ENCODE measurements around the gene ZNF423.
"Not testable (repeated sequence)": the region's sequence is repeated elsewhere in the genome, so short reads cannot be mapped to it uniquely, and the experiment has no call there.

ZNF423 gene

DNA sequence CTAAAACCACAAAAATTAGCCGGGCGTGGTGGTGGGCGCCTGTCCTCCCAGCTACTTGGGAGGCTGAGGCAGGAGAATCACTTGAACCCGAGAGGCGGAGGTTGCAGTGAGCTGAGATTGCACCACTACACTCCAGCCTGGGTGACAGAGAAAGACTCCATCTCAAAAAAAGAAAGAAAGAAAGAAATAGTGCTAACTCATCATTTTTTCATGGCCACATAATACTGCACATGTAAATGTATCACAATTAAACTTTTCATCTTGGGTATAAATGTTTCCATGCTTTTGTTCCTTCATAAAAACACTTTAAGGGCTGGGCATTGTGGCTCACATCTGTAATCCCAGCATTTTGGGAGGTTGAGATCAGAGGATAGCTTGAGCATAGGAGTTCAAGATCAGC is 15.9 kb upstream of the ZNF423 start:
- not testable (repeated sequence) for DNase-seq (ENCODE audit: low read depth, low spot score)

DNA sequence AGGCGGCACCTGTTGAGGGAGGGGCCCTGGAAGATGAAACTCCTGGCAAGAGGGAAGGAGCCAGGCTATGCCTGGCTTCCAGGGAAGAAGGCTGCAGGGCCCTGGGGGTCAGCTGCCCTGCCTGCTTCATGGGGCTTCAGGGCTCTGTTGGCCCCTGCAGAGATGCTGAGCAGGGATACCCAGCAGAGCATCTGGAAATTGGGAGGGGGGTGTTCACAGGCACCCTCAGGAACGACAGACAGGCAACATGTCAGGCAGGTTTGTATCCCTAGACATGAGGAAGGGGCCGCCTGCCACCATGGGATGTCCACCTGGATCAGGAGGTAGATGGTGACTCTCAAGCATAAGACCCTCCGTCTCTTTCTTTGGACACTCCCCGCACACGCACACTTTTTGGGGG is 13.8 kb upstream of the ZNF423 start:
- DNase-seq (ENCODE audit: low read depth, low spot score): no peak

DNA sequence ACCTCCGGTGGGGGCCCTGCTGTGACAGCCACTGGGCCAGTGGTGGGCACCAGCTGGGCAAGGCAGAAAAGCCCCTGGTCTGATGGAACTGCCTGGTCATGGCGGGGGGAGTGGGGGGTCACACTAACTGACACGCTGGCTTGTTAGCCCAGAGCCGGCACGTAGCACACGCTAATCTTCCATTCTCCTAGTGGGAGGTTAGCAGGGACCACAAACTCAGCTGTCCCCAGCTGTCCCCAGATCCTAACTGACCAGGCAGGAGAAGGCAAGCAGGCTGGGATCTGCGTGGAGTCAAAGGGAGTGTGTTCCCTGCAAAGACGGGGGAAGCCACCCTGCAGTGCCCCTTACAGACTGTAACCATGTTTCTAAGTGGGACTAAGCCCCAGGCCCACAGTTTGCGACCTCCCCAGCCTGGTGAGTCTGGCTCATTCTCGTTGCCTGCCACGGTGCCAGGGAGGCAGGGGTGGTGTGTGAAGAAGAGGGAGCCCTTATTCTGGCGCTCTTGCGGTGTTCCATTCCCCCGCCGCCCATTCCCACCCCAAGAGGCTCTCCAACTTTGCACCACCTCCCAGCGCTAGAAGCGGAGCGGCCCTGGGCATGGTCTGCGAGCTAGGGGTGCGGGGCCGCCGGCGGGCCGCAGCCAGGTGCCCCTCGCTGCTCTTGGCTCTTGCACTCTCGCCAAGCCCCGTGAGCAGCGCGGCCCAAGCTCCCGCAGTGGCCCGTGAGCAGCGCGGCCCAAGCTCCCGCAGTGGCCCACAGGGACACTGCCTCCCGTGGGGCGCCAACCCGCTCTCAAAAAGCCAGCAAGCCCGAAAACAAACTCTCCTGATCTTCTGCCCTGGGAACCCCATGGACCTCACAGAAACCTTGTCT is 12.1 kb upstream of the ZNF423 start:
- no peak for DNase-seq (ENCODE audit: low read depth, low spot score)

DNA sequence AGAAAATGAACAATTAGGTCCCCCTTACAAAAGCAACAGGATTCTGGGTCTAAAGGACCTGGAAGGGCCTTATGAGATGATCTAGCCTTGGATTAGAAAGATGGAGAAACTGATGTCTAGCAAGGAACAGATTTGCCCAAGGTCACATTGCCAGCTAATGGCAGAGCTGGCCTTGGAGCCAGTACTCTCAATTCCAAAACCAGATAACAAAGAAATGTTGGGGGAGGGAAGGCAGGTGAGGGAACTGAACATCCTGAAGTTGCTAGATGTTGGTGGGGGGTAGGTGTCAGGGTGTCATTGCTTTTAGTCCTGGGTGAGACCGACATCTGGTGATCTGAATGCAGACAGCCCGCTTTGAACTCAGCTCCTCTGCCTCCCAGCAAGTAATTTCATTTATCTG is 11.3 kb upstream of the ZNF423 start:
- no peak for DNase-seq (ENCODE audit: low read depth, low spot score)

DNA sequence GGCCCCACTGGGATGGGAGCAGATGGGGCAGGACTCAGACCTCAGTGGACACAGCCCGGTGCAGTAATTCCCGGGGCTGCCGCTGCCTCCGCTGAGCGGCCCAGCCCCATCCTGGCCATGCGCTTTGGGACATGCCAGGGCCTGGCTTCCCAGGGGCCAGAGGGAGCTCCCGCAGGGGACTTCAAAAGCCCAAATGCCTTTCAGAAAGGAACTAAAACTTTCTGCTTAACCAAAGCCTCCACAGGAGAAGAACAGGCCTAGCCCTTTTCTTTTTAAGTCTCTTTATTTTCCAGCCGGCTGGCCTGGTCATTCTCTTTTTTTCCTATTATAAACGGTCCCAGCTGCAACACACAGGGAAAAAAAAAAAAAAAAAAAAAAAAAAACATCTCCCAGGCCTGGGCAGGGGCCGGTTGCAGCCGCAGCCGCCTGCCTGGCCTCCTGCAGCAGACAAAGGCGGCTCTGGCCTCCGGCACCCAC is 10.7 kb upstream of the ZNF423 start:
- no peak for DNase-seq (ENCODE audit: low read depth, low spot score)

DNA sequence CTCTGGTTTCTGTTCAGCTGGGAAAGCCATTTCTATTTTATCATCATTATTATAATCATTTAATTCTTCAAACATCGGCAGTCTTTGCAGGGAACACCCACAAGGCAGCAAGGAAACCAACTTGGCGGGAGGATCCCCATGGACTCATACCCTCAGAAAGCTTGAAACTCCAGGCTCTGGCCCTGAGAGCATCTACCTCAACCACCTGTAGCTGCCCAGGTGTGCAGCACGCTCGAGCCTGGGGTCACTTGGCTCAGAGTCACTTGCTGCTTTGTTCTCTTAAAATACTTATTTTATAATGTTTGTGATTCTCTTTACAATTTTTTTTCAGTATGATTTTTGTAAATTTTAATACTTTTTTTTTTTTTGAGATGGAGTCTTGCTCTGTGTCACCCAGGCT is 6.8 kb upstream of the ZNF423 start:
- no peak for DNase-seq (ENCODE audit: low read depth, low spot score)

DNA sequence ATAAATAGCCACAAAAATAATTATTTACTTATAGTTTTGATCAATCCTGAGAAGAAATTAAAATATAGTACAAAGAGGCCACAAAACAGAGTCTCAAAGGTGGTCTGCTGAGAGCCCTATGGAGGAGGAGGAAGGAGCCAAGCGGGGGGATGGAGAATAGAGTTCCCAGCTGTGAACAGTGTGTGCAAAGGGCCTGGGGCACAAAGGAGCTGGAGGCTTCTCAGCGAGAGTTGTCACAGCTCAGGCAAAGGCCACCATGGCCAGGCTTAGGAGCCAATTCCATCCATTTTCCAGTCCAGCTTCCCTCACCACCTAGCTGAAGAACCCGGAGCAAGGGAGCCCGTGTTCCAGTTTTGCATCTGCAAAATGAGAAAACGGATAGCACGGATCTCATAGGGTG is 5.4 kb upstream of the ZNF423 start:
- no peak for DNase-seq (ENCODE audit: low read depth, low spot score)

DNA sequence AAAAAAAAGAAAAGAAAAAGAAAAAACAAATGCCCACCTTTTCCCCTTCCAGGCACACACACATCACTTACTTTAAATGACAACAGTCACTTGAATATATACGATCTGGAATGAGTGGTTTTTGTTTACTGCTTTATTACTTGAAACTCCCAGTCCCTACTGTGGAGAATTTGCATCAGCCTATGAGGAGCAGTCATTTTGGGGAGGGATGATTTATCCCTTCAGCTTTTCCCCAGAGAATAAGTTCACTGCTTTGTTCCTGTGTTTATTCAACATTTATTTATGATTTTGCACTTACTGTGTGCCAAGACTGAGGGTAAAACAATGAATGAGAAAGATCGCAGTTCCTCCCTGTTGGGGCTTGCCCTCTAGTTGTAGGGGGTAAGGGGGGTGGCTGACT is 4.7 kb upstream of the ZNF423 start:
- DNase-seq (ENCODE audit: low read depth, low spot score): no peak

DNA sequence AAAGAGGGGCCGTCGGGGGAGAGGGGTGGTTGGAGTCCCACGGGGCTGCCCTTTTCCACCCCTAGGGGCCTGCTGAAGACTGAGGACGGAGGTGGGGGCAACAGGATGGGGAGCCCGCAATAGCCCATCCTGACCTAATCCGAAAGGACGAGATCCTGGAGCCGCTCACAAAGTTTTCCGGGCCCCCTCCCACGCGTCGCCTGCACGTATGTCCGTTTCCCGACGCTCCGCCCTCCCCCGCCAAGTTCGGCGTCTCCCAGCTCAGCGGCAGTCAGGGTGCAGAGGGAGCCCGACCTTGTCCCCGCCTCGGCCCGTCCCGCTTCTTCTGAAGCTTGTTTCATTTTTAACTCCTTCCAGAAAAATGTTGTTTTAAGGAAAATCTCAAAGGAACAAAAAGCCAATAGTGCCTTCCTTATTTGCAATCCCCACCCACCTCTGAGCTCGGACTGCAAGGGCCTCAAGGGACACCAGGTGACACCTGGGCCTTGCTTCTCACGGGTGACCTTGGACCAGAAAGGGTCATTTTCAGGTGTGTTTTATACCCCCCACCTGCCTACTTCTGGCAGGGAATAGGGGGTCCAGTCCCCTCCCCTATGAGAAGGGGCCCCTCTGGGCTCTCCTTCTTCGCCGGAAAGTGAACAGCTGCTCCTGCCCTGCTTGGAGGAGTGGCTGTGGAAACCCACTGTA is 3.4 kb upstream of the ZNF423 start:
- DNase-seq (ENCODE audit: low read depth, low spot score): no peak

DNA sequence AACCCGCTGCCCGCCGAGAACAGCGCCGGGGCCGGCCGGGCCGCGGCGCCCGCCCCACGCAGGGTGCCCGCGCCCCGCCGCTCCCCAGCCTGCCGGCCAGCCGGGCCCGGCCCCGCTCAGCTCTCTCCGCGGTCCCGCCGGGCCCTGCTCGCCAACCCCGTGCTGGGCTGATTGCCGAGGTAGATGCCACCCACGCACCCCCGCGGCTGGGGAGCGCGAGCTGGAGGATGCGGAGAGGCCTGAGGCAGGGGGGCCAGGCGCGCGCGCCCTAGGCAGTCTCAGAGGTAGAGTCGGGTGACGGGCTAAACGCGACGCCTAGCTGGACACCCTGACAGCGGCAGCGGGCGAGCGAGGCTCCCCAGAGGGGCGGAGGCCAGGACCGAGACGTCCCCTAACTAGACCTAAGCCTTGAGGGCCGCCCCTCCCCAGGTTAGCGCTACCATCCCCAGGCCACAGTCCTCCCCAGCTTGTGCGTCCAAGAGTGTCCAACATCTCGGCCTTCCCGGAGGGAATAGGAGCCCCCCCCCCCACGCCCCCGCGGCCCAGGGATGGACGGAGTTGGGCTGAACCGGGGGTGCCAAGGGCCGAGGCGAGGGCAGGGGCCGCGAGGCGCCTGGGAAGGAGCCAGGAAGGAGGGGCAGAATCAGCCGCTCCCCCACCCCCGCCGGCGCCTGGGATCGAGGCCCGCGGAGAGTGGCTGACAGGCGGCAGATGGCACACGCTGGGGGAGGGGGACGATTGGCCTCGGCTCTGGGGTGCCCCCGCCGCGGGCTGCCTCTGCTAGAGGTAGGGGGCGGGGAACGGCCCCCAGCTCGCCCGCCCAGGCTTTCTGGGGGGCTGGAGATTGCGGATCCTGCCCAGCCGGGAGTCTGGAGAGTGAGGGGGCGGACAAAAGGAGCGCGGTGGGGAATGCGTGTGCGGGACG is 2.5 kb upstream of the ZNF423 start:
- no peak for DNase-seq (ENCODE audit: low read depth, low spot score)

DNA sequence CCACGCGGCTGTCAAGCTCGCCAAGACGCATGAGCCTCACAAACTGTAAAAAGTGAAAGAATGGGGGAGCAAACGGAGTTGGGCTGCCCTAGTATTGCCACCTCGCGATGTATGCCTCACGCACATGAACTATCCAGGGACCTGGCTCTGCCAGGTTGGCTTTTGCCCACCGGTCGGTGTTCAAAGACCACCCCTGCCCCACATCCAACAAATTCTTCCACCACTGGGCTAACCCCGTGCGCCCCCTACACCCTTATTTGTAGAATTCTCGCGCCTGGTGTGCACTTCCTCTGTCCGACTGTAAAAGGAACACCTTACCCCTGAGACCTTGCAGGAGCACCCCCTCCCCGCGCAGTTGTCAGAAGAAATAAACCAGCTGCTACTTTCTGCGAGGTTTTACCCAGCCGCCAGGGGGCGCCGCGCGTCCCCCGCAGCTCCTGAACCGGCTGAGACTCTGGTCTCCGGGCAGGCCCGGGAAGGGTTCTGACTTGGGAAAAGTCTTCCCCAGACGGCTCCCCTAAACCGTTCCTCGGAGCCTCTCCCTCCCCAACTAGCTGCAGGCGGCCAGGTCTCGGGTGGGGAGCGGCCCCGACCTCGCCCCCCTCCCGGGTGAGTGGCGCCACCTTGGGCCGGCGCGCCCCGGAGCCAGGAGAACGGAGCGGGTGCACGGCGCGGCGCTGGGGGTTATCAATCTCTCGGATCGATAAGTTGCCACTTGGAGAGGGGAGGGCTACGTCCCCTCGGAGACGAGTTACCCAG is 1.7 kb upstream of the ZNF423 start:
- DNase-seq (ENCODE audit: low read depth, low spot score): no peak

DNA sequence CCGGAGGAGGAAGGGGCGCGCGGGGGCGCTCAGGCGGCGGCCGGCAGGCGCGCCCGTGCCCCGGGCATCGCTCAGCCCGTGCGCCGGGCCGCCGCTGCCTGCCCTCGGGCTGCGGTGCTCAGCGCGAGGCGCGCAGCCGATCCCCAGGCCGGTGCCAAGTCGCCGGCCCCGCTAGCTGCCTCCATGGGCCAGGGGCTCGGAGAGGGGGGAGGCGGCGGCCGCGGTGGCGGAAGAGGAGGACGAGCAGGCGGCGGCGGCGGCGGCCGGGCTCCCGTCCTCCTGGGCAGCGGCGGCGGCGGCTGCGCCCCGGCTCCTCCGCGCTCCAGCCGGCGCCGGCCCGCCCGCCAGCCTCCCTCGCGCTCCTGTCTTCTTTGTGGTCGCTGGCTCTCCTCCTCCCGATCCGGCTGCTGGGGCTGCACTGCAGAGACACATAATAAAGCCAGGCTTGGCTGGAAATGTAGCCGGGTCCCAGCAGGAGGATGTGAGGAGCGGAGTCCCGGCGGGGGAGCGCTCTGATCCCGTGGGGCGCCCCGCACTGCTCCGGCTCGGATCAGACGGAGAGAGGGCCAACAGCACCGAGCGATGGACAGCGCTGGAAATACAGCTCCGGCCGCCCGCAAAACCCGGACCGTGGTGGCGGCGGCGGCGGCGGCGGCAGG is 889 bp upstream of the ZNF423 start:
- DNase-seq (ENCODE audit: low read depth, low spot score): no peak

DNA sequence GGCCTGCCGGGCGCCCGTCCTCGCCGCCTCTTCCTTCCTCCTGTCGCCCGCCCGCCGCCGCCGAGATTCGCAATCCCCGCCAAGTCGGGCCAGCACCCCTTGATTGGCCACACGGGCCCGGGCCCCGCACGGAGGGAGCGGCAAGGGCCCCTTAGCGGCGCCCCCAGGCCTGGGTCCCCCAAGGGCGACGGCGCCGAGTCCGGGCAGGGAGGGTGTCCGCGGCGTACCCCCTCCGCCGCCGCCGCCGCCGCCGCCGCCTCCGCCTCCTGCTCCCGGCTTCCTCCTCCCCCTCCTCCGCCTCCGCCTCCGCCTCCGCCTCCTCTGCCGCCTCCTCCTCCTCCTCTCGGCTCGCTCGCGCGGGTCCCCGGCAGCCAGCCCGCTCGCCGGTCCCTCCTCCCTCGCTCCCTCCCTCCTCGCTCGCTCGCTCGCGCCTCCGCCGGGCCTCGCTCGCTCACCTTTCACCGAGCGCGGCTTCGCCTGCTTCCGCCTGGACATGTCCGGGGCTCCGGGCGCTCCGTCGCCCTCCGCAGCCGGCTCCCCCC is 561 bp downstream of the ZNF423 start:
- DNase-seq (ENCODE audit: low read depth, low spot score): no peak

DNA sequence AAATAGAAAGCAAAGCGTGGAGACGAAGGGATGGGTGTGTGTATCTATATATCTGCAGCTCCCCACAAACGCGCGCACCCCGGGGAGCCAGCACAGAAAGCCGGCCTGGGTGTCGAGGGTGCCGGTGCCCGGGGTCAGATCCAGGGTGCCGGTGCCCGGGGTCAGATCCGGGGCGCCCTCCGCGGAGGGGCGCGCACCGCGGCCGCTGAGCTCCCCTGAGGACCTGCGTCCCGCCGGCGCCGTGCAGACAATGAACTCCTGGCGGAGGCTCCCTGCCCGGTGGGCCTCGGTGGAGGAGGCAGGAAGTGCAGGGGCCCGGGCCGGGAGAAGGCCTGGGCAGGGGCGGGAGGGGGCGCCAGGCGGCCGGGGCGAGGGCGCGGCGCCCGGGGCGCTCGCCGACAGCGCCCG is 1.1 kb downstream of the ZNF423 start:
- no peak for DNase-seq (ENCODE audit: low read depth, low spot score)

DNA sequence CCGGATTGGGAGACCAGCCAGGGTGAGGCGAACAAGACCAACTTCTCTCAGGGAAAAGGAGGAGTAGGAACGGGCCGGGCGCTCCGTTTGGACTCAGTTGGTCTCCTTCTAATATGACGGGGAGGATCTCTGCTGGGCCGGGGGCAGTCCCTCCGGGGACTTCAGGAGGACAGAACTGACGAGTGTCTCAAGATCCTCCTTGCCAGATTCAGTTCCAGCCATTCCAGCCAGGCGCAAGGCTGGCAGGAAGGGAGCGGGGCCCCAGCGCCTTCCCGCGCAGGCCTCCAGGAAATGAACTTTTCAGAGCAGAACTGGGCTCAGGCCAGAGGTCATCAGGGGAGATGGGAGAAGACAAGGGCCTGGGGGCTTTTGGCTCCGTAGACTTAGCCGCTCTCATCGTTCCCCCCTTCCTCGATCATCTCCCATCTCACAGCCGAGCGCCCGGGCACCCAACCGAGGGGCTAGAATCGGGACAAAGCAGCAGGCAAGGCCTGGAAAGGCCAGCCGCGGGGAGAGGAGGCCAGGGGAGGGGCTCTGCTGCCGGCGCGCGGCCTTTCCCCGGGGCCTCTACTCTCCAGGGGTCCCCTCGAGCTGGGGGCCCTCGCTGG is 1.6 kb downstream of the ZNF423 start:
- DNase-seq (ENCODE audit: low read depth, low spot score): no peak

DNA sequence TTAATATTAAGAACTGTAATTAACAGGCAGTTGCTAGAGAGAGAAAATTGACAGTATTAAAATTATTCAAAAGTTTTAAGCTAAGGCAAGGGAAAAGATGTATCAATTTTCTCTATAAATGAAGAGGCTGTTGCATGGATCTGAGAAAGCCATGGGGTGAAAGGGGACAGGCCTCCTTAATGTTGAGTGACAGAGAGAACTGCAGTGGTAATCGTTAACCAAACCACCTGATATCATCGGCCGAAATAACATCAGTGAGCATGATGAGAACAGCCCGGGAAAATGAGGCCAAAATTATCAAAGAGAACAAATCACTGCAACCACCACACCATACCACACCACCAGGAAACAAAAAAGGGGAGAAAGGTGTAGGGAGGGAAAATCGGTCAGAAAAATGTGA is 3.6 kb downstream of the ZNF423 start:
- no peak for DNase-seq (ENCODE audit: low read depth, low spot score)

DNA sequence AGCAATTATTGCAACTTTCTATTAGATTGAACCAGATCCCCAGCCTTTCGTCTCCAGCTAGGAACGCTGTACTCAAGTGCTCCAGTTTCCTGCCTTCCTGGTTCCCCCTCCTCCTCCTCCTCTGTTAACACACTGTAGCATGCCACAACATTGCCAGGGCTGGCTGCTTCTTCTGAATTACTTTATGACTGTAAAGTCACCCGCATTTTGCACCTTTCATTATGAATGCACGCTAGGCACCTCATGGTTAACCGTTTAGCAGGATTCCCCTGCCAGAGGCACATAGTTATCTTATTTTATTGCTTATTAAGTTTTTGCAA is 4.5 kb downstream of the ZNF423 start:
- no peak for DNase-seq (ENCODE audit: low read depth, low spot score)

DNA sequence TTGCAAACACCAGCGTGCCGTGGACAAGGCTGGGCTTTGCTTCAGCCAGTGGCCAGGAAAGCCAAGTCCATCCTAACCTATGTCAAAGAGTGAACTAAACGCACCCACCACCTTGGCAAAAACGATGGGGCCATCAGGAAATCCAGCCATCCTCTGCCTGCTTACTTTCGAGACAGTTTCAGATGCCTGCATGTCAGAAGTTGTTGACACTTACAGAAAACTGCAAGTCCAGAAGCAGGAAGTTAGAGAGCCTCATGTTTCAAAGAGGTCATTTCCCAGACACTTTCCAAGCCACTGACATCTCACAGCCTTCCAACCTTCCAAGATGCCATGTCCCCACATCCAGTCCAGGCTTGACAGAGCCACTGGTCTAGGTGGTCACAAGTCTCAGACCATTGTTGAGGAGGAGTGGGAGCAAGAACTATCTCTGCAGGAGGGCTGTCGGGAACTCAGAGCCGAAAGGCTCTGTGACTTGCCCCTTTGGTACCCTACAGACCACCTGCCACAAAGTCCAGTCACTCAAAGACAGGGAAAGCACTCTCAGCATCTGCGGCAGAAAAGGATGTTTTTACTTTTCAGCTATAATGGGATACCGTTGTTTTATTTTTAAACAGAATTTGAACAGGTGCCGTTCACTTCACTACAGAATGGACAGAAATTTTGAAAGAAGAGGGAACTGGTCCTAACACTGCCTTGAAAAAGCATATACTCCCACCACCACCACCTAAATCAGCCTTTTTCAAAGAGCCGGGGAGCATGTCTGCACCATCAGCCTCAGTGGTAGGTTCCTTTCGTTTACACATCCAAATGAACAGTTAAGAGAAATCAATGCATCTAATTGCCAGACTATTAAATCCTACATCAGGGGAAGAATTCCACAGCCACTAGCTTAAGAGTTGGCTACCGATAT is 5.1 kb downstream of the ZNF423 start:
- DNase-seq (ENCODE audit: low read depth, low spot score): no peak

DNA sequence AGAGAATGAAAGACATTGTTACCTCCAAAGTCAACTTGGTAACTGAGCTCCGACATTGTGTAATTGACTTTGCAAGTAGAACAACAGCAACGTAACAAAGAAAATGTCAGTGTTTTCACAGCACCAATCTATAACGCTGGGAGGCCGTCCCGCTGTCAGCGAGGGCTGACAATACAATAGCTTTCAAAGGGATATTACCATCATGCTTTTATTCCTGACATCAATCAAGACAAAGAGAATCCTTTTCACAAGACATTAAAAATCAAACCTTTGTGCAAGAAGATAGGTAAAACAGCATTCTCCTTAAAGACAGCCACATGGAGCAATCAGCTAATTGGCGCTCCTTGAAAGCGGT is 6.2 kb downstream of the ZNF423 start:
- DNase-seq (ENCODE audit: low read depth, low spot score): no peak

All from iPS DF 19.7 (cell line).